Effector CD8-positive, alpha-beta T cell (primary cell): ENCODE results near the gene LFNG.

Experiments used
- DNase-seq: peaks from one replicate; lab custom pipeline; 2025; lab: John Stamatoyannopoulos, UW

Gene LFNG

DNA sequence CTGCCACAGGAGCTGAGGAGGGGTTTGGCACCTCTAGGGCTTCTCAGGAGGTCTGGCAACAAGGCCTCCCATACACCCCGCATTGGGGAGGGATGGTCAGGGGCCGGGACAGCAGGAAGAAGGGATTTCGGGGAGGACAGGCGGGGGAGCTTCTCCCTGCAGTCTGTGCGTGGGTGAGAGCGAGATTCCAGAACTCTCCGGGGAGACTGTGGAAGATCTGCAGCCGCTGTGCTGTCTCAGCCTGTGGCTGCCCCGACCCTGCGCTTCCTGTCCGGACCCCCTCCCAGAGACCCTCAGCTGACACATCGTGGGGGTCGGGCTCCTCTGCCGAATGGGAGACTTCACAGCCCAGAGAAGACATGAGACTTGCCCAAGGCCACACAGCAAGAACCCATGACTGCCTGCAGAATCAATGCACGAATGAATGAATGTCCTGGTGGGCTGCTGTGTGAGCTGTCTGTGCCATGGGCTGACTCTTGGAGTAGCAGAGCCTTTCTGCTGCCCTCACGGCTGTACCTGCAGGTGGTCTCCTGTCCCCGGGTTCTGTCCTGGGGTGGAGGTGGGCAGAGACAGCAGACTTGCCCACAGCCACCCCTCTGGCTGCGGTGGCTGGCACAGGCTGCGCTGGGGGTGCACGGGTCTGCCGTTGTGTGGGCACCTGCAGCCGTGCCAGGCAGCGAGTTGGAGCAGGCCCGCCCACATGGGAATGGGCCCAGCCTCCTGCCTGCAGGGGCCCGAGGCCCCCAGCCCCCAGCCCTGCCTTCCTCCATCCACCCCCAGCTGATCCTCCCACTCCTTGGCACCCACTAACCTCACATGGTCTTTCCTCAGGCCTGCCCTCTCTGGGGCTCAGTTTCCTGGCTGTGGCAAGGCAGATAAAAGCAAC lies 16.3 kb upstream of the LFNG start:
- no peak for DNase-seq

DNA sequence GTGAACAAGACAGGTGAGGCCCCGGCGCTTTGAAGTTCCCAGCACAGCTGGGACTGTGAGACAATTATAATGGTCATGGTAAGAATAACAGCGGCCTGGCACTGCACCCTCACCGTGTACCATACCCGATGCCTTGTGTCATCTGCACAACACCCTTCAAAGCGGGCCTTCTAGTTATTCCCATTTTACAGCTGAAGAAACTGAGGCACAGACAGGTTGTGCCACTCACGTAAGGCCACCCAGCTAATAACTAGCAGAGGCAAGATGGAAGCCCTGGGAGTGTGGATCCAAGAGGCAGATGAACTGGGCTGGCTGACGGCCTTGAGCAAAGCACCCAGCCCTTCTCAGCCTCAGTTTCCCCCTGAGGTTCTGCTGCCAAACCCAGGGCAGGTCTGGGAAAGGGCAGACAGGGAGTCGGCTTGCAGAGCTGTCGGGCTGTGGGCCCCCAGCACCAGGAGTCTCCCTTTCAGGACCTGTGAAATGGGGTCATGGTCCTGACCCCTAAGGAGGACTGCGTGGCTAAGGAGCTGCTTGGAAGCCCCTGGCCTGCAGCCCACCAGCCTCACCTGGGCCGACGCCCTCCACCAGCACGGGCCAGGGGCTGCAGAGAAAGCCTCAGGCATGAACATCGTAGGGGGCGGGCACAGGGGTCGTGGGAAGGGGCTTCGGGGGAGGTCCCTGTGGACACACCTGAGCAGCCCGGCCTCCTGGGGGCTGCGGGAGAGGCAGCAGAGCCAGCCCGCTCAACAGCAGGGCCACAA lies 15.3 kb upstream of the LFNG start:
- no peak for DNase-seq

DNA sequence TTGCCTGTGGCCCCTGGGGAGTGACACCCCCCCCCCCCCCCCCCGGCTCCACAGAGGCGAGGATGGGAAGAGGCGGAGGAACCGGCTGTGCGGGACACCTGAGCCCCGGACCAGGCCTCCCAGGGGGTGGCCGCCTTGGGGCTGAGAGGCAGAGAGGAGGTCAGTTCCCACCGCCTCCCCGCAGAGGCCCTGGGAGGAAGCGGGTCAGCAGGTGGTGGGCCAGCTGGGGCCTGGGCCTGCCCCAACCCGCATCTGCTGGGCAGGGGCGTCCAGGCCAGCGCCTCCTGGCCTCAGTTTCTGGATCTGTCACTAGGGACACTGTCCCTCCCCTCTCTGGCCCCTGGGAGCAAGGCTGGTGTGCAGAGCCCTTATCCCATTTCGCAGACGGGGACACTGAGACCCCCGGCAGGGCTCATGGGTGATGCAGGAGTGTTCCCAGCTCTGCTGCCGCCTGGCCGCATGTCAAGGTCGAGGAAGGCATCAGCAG lies 14.6 kb upstream of the LFNG start:
- no peak for DNase-seq

DNA sequence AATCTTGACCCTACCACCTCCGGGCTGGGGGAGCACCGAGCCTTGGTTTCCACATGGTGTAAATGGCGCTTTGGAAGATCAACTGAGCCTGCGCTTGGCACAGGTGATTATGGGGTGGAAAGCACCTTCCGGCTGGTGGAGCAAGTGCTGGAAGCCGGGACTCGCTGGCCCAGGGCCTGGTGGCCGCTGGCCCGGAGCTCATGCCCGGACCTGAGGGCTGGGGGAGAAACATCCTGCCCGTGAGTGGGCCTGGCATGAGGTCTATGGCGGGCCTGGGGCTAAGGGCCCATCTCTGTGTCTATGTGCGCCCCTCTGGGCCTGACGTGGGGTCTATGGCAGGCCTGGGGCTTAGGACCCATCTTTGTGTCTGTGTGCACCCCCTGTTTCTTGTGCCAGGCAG lies 14.2 kb upstream of the LFNG start:
- DNase-seq = no peak

DNA sequence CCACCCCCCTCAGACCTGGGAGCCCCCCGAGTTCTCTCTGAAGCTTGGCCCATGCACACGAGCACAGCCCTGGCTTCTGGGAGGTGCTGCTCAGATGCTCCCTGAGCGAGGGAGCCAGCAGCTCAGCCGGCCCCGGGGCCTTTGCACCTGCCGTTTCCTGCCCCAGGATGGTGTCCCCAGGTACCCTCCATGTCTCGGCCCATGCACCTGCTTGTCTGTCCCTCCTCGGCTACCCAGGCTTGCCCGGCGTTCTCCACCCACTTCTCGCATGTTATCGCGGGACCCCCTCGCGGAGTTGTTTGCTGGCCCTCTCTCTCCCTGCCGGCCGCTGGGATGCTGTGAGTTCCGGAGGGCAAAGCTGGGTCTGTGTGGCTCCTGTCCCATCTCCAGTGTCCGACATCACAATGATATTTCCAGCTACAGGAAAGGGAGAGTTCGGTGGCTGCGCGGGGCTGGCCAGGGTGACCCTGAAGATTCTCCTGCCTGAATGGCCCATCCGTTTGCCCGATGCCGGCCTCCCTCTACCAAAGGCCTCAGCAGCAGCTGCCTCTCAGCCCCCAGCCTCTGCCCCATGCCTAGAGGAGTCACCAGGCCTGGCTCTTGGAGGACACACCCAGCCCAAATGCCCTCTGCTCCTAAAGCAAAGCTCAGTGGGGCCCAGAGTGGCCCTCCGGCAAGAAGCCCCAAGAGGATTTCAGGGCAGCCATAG lies 12.2 kb upstream of the LFNG start:
- no peak for DNase-seq

DNA sequence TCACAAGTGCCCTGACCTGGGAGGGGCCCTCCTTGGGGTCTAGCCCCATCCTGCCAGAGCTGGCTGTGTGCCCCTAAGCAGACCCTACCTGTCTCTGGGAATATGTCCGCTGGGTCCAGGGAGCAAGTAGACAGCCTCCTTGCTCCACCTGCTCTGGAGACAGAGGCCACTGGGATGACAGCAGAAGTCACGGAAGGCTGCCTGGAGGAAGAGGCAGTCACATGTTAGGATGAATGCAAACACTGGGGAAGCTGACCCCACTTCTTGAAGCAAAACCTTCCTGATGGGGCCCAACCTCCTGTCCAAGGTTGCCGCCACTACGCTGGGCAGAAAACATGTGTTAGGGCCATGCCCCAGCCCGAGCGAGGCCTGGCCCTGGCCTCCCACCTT lies 11.7 kb upstream of the LFNG start:
- DNase-seq = no peak

DNA sequence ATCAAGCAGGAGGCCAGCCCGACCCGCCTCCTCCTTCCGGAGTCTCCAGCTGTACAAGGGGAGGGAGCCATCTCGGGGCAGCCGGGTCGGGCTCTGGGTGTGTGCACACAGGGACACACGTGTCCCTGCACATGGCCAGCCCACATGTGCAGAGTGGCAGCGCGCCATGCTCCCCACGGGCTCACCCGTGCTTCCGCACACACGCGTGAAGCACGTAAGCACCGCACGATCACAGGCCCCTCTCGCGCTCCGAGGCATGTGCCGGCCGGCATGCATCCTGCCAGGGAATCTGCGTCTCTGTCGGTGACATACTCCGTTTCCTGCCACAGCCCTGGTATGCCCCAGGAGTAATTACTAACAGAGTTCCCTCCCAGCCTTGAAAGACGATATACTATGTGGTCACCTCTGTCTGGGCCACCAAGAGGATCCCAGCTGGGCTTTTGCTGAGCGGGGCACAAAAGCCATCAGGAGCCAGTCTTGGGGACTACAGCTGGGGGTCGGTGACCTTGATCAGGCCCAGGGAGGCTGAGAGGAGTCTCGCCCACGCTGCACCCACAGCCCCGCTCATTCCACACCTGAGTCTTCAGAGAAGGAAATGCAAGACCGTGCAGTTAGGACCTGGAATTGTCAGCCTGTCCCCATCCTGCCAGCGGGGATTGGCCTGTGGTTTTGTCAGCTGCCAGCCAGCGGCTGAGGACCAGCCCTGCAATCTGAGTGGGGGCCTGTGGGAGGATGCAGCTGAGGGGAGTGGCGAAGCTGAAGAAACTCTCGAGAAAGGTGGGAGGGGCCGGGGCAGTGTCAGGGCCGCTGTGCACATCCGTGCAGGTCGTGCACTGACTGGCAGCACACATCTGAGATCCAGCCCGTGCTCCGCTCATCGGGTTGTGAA lies 11.0 kb upstream of the LFNG start:
- peak; percentile 65 for DNase-seq

DNA sequence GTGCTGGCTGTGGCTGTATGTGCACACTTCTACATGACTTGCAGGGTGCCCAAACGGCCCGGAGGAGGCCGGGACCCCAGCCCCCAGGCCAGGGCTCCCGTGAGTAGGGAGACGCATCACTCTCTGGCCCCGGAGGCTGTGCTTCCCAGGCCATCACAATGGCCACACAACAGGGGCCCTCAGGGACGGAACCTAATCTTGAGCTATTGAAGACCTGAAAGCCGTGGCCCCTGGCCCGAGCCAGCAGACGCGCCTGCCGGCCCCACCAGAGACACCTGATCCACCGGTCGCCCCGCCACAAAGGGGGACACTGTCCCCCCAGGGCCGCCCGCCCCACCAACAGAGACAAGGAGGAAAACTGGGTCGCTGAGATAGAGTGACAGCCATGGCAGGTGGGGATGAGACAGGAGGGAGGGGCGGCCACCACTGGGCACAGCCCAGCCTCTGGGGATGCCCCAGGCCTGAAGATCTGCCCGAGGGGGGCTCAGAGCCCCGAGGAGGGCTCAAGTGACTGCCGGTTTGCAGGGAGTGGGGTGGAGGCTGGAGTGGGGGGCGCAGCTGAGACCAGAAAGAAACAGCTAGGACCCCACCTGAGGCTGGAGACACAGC lies 10.2 kb upstream of the LFNG start:
- no peak for DNase-seq

DNA sequence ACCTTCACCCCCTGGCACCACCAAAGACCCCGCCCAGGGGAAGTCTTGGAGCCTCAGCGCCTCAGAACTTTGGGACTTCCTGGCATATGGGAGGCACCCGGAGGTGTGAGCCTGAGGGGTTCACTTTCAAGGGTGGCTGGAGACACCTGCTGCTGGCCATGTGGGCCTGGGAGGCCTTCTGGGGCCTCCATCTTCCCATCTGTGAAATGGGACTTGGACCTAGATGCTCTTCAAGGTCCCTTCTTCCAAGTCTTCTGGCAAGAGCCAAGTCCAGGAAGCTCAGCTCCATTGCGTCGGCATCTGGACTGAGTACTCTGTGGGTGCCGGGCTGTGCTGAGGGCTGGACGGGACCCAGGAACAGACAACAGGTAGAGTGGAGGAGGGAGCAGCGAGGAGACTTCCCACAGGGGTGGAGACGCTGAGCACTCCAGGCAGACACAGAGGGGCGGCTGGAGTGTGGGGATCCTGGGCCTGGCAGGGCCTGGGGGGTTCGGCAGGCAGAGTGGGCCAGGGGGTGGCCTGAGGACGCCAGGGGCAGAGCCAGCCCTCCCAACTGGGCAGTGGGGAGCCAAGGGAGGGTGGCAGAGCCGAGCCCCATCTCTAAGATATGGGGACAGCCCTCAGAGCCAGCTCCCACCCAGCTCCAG lies 9.3 kb upstream of the LFNG start:
- DNase-seq = no peak

DNA sequence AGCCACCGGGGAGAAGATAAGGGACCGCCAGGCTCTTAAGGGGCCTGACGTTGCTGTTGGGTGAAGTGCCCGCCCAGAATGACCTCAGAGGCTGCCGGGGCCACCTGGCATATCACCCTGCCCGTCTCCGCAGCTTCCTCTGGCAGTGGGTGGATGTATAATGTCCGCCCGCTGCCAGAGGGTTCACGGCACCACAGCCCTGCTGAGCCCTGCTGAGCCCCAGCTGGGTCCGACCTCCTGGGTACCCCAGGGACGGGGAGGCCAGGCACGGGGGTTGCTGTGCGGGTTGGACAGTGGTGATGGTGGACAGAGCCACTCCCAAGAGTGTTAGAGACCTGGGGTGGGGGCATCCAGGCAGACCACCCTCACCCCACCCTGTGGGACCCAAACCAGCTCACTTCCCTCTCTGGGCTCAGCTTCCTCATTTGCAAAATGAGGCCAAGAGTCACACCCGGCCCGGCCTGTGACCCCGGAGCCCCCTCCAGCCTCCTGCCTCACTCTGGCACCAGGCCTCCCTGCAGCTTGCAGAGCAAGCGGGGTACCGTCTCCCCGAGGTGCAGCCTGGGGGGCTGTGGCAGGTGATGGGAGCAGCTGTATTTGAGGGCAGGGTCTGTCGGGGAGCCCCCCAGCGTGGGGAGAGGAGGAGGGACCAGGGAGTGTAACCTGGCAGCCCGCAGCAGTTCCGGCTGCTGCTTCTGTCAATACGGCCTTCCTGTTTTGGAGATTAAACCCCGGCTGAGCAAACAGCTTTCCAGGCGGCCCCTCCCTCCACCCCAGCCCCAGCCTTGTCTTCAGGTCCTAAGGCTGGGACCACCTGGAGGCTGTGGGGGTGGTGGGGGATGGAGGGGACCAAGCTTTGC lies 8.4 kb upstream of the LFNG start:
- peak; percentile 24 for DNase-seq

DNA sequence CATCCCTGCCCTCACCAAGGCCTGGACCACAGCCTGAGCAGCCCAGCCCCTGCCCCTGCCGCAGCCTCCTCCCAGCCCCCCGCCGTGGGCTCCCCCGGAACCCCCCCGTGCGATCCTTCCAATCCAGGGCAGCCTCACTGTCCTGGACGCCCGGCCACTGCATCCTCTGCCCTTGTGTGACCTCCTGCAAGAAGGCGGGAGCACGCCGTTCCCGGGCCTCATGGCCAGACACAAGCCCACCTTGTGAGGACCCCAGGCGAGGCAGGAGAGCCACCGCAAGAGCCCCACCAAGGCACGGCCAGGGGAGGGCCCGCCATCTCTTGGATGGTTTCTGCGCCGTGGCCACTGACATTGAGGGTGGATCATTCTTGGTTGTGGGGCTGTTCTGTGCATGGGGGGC lies 7.8 kb upstream of the LFNG start:
- no peak for DNase-seq

DNA sequence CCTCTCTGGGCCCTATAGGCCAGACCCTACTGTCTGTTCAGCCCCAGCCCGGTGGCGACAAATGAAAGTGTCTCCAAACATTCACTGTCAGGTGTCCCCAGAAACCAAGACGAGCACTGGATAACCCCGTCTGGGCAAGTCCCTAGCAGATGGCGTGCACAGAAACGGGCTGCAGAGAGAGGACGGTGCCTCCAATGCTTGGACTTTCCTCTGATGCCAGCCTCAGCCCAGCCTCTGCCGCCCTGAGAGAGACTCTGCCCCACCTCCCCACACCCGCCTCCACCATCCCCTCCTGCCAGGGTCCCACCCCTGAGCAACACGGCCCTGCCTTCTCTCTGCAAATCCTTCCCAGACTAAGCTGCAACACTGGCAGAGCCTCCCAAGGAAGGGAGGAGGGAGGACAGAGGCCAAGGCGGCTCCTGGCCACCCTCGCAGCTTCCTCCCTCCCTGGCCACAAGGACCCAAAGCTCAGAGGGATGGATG lies 7.4 kb upstream of the LFNG start:
- peak; percentile 17 for DNase-seq

DNA sequence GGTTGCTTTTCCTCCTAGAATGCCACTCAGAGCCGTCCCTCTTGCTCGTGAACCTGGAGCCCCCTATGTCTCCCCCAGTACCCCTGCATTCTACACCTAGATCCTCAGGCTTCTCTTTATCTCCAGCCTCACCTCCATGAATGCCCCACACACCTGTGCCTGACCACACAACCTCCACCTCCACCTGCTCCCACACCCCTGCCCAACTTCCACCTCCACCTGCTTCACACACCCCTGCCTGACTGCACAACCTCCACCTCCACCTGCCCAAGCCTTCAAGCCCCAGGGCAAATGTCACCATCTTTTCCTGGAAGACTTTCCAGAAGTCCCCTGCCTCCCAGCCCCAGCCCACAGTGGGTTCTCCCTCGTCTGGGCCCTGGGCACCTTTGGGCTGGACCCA lies 6.9 kb upstream of the LFNG start:
- DNase-seq = no peak

DNA sequence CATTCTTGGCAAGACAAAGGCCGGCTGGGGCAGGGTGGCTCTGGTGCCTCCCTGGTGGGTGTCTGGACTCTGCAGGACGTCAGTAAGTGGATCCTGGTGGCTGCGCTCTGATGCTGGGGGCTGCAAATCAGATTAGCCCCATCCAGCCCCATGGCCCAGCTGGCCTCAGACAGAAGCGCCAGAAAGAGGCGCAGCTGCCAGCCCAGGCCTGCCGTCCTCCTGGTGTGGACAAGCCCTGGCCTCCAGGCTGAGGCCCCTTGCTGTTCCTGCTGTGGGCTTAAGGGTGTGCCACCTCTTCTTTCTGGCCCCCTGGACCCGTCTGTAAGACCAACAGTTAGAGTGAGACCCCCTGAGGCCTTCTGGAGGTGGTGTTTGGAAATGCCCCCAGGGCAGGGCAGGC lies 5.9 kb upstream of the LFNG start:
- DNase-seq = no peak

DNA sequence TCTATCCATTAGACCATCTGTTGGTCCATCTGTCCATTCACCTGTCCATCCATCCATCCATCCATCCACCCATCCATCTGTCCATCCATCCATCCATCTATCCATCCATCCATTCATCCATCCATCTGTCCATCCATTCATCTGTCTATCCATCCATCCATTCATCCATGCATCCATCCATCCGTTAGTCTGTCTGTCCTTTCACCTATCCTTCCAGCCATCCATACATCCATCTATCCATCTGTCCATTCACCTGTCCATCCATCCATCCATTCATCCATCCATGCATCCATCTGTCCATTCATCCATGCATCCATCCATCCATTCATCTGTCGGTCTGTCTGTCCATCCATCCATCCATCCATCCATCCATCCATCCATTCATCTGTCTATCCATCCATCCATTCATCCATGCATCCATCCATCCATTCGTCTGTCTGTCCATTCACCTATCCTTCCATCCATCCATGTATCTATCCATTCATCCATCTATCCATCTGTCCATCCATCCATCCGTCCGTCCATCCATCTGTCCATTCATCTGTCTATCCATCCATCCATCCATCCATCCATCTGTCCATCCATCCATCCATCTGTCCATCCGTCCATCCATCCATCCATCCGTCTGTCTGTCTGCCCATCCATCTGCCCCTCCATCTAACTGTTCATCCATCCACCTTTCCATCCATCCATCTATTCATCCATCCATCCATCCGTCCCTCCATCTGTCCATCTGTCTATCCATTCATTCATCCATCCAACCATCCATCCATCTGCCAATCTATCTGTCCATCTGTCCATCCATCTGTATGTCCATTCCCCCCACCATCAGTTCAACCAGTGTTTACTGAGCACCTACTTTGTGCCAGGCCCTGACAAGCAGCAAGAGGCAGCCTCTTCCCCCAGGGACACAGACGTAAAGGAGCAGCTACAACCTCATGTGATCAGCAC lies 4.8 kb upstream of the LFNG start:
- no peak for DNase-seq

DNA sequence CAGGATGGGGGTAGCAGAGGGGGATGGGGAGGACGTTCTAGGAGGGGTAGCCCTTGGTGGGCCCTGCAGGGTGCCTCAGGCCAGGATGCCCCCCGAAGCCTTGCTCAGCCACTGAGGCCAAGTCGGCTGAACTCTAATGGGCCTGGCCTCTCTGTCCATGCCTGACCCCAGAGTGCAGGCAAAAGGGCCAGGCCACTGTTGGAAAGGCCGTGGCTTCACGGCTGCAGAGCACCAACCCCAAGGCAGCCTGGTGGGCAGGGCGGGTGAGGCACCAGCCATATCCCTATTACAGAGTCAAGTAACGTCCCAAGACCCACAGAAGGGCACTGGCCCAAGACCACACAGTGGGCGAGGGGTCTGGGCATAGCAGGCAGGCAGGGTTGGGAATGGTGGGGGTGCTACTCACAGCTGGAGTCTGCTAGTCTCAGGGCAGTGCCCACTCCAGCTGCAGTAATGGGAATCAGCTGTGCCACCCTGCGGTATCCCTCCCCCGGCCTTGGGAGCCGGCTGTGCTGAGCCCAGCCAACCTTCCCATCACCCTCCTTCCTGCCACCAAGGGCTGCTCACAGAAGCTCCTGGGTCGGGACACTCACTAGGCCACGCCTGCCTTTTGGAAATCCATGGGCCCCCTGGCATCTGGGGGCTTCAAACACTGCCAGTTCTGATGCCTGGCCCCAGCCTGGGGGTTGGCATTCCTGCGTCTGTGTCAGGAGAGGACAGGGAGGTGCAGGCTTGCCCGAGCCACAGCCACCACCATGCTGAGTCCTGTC lies 4.0 kb upstream of the LFNG start:
- DNase-seq = no peak

DNA sequence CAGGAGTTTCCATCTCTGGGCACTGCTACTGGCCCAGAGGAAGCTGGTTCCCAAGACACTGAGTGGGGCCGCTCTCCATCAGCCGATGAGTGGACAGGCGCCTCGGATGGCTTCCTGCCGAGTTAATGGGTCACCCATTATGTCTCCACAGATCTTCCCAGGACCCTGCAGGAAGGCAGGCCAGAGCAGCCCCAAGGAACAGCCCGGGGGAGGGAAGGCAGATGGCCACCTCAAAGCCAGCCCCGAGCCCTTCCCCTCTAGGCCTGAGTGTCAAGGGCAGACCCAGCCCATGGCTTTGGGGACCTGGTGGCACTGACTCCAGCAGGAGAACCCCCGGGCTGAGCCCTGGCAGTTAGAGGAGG lies 3.4 kb upstream of the LFNG start:
- DNase-seq = no peak

DNA sequence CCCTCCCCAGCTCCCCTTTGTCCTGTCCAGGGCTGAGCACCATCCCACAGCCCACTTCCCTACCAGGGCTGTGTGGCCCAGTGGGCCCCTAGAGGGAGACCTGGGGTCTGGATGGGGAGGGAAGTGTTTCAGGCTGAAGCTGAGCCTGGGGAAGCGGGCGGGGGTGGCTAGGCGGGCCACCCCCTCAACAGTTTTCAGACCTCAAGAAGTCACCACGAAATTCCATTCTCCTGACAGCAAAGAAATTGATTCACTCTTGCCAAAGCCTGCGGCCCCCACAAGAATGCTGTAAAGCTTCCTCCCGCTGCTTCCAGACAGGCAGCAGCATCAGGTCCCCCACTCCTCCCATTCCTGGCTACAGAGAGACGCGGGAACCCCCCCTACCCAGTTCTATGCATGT lies 2.5 kb upstream of the LFNG start:
- no peak for DNase-seq
